Measurements from ENCODE around the gene COBL.

COBL gene

DNA sequence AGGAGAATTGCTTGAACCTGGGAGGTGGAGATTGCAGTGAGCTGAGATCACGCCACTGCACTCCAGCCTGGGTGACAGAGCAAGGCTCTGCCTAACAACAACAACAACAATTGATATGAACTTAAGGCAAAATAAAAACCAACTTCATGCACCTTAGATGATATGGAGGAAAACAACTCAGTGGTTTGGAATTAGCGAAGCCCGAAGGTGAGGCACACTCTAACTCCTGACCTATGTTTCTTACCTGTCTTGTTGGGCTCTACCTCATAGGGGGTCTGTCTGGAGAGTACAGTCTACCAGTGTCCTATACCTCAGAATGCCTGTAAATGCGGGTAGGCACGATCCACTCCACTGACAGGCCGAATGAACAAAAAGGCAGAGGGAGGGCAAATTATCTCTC is 24.3 kb upstream of the COBL start:
- no peak for DNase-seq (ENCODE audit: low read depth)
- H3K4me3 ChIP-seq (replicated peaks; ENCODE audit: low read depth, low read length): no peak overlapping the region
- TF ChIP-seq, protein P1, sequence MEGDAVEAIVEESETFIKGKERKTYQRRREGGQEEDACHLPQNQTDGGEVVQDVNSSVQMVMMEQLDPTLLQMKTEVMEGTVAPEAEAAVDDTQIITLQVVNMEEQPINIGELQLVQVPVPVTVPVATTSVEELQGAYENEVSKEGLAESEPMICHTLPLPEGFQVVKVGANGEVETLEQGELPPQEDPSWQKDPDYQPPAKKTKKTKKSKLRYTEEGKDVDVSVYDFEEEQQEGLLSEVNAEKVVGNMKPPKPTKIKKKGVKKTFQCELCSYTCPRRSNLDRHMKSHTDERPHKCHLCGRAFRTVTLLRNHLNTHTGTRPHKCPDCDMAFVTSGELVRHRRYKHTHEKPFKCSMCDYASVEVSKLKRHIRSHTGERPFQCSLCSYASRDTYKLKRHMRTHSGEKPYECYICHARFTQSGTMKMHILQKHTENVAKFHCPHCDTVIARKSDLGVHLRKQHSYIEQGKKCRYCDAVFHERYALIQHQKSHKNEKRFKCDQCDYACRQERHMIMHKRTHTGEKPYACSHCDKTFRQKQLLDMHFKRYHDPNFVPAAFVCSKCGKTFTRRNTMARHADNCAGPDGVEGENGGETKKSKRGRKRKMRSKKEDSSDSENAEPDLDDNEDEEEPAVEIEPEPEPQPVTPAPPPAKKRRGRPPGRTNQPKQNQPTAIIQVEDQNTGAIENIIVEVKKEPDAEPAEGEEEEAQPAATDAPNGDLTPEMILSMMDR (IDR thresholded peaks at IDR 0.05; ENCODE audit: low read length, missing control alignments): no peak

DNA sequence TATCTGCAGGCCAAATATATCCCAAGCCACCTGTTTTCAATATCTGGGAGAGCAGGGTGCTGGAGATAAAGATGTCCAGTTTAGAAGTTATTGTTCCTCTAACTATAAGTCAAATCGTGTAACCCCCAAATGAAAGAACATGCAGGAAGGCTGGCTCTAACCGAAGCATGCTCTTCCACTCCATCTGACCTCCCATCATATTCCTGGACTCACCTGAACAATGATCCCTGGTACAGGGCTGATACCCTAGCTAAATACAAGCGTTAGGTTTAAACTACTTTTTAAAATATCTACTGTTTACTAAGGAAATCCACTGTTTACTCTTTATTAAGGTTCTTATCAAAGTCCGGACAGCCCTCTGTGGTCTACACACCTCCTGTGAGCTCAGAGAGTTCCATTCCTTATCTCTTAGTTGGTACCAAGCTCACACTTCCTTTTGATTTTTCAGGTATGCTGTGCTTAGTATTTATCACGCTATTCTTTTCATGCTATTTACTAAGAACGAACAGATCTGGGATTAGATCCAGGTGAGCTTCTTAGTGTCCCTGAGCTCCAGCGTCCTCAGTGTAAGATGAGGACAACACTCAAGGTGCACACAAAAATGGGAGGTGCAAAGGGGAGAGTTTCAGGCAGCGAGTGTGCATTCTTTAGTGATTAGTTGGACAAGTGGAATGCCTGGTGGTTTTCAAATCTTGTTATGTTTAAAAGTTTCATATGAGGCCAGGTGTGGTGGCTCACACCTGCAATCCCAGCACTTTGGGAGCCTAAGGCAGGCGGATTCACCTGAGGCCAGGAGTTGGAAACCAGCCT is 23.6 kb upstream of the COBL start:
- no peak for DNase-seq (ENCODE audit: low read depth)
- TF ChIP-seq, protein P1 (IDR thresholded peaks at IDR 0.05; ENCODE audit: low read length, missing control alignments): no peak
- no peak overlapping the region for H3K4me3 ChIP-seq (replicated peaks; ENCODE audit: low read depth, low read length)

DNA sequence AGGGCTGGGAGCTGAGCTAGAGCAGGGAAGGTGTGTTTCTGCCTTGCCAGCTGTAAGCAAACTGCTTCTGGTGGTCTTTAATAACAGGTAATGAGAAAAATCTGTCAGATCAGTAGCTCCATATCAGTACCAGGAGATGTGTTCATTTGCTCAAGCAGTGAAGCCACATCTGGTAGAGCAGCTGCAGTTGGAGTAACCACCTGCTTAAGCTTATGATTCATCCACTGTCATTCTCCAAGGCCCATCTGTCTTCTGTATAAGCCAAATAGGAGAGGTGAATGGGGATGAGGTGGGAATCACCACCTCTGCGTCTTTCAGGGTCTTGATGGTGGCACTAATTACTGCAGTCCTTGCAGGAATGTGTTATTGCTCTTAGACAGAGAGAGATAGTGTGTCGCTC is 18.4 kb upstream of the COBL start:
- H3K4me3 ChIP-seq (replicated peaks; ENCODE audit: low read depth, low read length): no peak overlapping the region
- TF ChIP-seq, protein P1 (IDR thresholded peaks at IDR 0.05; ENCODE audit: low read length, missing control alignments): no peak
- no peak for DNase-seq (ENCODE audit: low read depth)

DNA sequence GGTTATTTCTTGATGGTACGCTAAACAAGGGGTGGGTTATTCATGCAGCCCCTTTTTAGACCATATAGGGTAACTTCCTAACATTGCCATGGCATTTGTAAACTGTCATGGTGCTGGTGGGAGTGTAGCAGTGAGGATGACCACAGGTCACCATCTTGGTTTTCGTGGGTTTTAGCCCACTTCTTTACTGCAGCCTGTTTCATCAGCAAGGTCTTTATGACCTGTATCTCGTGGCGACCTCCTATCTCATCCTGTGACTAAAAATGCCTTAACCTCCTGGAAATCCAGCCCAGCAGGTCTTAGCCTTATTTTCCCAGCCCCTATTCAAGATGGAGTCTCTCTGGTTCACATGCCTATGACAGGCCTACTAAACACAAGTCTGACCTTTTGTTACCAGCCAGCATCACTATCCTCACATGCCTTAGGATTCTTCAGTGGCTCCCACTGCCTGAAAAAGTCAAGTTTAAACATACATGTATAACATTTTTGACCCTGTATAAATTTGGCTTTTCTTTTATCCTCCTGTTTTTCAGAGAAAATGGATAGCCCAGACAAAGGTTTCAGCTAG is 13.2 kb upstream of the COBL start:
- H3K4me3 ChIP-seq (replicated peaks; ENCODE audit: low read depth, low read length): no peak overlapping the region
- no peak for DNase-seq (ENCODE audit: low read depth)
- TF ChIP-seq, protein P1 (IDR thresholded peaks at IDR 0.05; ENCODE audit: low read length, missing control alignments): no peak

DNA sequence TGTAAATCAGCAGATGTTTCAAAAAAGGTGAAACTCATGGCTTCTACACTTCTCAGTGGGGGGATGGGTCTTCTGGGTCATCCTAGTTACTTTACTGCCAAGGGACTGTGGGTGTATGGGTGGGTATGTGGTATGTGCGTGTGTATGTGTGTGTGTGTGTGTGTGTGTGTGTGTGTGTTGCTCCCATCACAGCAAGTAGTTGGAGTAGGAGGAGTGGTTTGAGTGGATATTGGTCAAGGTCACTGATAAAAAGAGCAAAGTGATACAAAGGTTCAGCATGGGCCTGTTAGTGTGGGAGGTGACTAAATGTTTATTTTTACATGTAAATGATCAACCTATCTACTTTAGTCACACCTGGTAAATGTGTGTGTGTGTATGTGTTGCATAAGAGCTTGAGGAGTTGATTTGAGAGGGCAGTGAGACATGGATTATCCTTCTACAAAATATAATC is 11.8 kb upstream of the COBL start:
- no peak overlapping the region for H3K4me3 ChIP-seq (replicated peaks; ENCODE audit: low read depth, low read length)
- TF ChIP-seq, protein P1 (IDR thresholded peaks at IDR 0.05; ENCODE audit: low read length, missing control alignments): no peak
- DNase-seq (ENCODE audit: low read depth): no peak

DNA sequence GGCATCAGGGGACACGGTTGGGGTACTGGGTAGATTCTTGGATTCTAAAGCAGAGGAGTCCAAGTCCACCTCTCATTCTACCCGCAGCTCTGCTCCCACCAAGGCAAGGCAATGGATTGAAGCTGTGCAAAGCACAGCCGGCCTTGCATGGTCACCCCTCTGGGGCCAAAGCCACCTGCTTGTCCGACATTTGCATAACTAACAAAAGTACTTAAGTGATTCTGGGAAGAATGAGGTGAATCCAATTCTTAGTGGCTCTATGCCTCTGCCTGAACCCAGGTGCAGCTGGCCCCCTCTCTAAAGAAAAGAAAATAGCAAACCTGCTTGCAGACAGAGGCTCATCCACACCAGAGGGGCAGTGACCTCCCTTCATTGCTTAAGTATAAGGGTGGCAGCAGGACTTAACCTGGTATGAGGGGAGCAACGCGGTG is 10.7 kb upstream of the COBL start:
- H3K4me3 ChIP-seq (replicated peaks; ENCODE audit: low read depth, low read length): no peak overlapping the region
- TF ChIP-seq, protein P1 (IDR thresholded peaks at IDR 0.05; ENCODE audit: low read length, missing control alignments): no peak
- DNase-seq (ENCODE audit: low read depth): no peak

Data from fibroblast of pulmonary artery (primary cell).